Heart right ventricle (tissue), 16 donors: ENCODE results near the gene CDH23. TPM values are rescaled to one million over a fixed set of nuclear protein-coding genes. Genes with fewer than 3 reads are reported as not detected.

Experiments
- ATAC-seq, 8 donors: fragments of 200-7000 bp; cut with Tn5 transposase; one replicate each; pipeline ENCODE4 v1.9.1; 2020; ENCODE audit warnings: mild to moderate bottlenecking in 8 of 8, moderate library complexity in 8 of 8, moderate number of reproducible peaks in 1 of 8
- DNase-seq, 2 donors: peaks; one replicate each; pipeline ENCODE4 v3.0.0-alpha.2; 2020
- H3K27ac ChIP-seq, 10 donors: fragments of 200-600 bp; sonication (generic) in 2 of 10; one replicate each; pipeline versions ENCODE4 v1.5.0 to v1.8.0; 2020 to 2022; ENCODE audit warnings: mild to moderate bottlenecking in 3 of 10
- H3K27me3 ChIP-seq, 7 donors: fragments of 200-600 bp; one replicate each; pipeline ENCODE4 v1.8.0; 2021 to 2022; ENCODE audit warnings: mild to moderate bottlenecking in 2 of 7
- H3K36me3 ChIP-seq, 9 donors: fragments of 200-600 bp; sonication (generic) in 1 of 9; one replicate each; pipeline versions ENCODE4 v1.5.0 to v1.8.0; 2020 to 2022; ENCODE audit warnings: mild to moderate bottlenecking in 2 of 9
- H3K4me1 ChIP-seq, 9 donors: fragments of 200-600 bp; sonication (generic) in 1 of 9; one replicate each; pipeline versions ENCODE4 v1.5.0 to v1.8.0; 2020 to 2022; ENCODE audit warnings: mild to moderate bottlenecking in 4 of 9
- H3K4me3 ChIP-seq, 10 donors: fragments of 200-600 bp; sonication (generic) in 2 of 10; one replicate each; pipeline versions ENCODE4 v1.5.0 to v1.8.0; 2020 to 2022; ENCODE audit warnings: mild to moderate bottlenecking in 7 of 10, moderate library complexity in 2 of 10
- H3K9me3 ChIP-seq, 11 donors: fragments of 200-600 bp in 10 of 11; sonication (generic) in 2 of 11; one replicate each; pipeline versions ENCODE4 v1.5.0 to v1.8.0; 2013 to 2022; ENCODE audit warnings: mild to moderate bottlenecking in 2 of 11, control low read depth in 1 of 11, moderate library complexity in 1 of 11
- WGBS, 2 donors: extraction: QIAGEN DNeasy Blood & Tissue Kit; methylation state at CpG; one replicate each; pipeline ENCODE4 v1.1.7; 2013; ENCODE audit warnings: inconsistent platforms in 1 of 2; 5-methylcytosine and 5-hydroxymethylcytosine counted together
- intact Hi-C, 10 donors: fragments of 100-400 bp; cut with DNase I; formaldehyde crosslinking; loops; one replicate each; pipeline versions ENCODE4 v1.11.1 to v1.14.2; 2022
- polyA plus RNA-seq, 2 donors: library from polyadenylated mRNA; stranded (reverse); fragments of 200-250 nt; gene quantifications; one replicate each; pipeline ENCODE4 v1.2.3, GENCODE V29; 2013
- total RNA-seq, 10 donors: library from RNA; stranded (reverse); fragmentation: NEBNext Ultra II Directional in 3 of 10; extraction: Animal tissue kit (Norgen Biotek cat#: 25700) in 3 of 10; gene quantifications; one replicate each; pipeline versions ENCODE4 v1.2.1 to v1.2.4, GENCODE V29; 2021 to 2023
- TF ChIP-seq, protein P1 (sequence below), 9 donors: fragments of 200-600 bp; sonication (generic) in 2 of 9; IDR thresholded peaks; one replicate each; pipeline versions ENCODE4 v1.5.0 to v1.8.0; 2021 to 2022; ENCODE audit warnings: antibody characterized with exemption in 9 of 9, mild to moderate bottlenecking in 5 of 9, moderate library complexity in 1 of 9
- donor health status: Arrhythmogenic right ventricular cardiomyopathy.
- donor health status: ischemic (EF 13 %, LVEDD 7.1; RV severe dilation, severe dysfunction).
- donor health status: healthy with polysubstance abuse.
- donor health status: DM: no; HTN: yes; CAD: no.
- donor health status: DM: no; HTN: no; CAD: no.
- donor health status: ischemic (EF 25% LVEDD 6.9; RV normal size, moderate dysfunction).
- donor health status: ischemic (EF 25% LVEDD 5.7; RV mildly dilated, moderate dysfunction).
- donor health status: healthy.
- donor health status: DM: yes; HTN: yes; CAD: no.
- donor health status: Ischemic cardiomyopathy.
- donor health status: ischemic (EF 35%, LVEDD 5.7; RV mildly dilated, moderate dysfunction).
- donor health status: nonischemic (EF 11% LVEDD 7.7; RV severe dilation, severe dysfunction).
- donor health status: DM: yes; HTN: yes; CAD: no.
- donor health status: PGD.
- donor health status: ischemic (EF 29% LVEDD 5.4; RV normal size, mild dysfunction).
- donor health status: nonischemic (EF 23%, LVEDD 6.1; RV moderate dilation, normal function).

Gene CDH23
- total and polyA plus RNA-seq, 12 donors: 1.1 to 7.7 (median 4.6) TPM

DNA sequence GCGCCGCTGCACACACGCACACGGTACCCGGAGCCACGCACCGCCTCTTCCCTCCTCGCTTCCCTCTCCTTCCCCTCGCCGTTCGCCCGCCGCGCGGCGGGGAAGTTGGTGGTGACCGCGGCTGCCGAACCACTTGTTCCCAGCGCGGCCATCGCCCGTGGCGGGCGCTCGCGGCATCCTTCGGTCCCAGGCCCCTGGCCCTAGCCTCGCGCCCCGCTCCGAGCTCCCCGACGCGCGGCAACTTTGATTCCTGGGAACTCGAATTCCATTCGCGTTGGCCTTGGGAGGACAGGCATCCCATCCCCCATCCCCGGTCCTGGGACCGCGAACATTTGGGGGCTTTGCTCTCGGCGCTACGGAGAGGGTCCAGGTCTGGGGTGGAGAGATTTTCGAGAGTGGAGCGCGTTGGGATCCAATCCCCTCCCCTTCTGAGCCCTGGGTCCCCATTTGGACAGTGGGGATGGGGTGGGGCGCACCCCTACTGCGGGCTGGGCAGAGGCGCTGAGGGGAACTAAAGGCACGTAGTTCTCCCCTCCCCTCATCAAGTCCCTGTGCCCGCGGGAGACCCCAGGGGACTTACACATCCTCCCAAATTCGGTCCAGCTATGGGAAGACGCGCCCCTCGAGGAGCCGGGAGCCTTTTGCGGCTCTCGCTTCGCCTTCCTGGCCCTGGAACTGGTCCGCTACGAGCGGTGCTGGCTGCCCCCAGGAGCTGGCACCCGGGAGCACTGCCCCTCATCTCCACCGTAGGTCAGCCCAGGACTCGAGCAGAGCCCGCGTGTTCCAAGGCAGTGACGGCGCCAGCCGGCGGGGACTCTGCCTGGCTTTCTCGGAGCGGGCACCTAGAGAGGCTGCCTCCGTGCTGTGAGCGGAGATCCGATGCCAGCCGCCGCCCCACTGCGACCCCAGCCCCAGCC, 834 bp downstream of the CDH23 start:
- H3K4me1 ChIP-seq: peaks cover 5 to 27% (median 15%) of the 10 kb centered on the region in 9 donors
- H3K9me3 ChIP-seq: no peaks in the 10 kb centered on the region
- WGBS, 2 donors: 1% methylated on average over 77 to 79 of the region's 82 CpGs
- peak overlapping the region in 8 of 10 donors; percentile 36 to 71 (median 50) for H3K27ac ChIP-seq
- H3K4me3 ChIP-seq: peak overlapping the region; percentile 38 to 70 (median 58)
- no peaks in the 10 kb centered on the region for H3K36me3 ChIP-seq
- peaks cover 0 to 56% (median 43%) of the 10 kb centered on the region in 7 donors for H3K27me3 ChIP-seq
- intact Hi-C loops: loop anchor here (2.0 to 10.0 kb wide), 16 partner anchors 80 to 497 kb away; partner anchors contain the start of gene SLC29A3 (in 1 of the 10)
- DNase-seq (peak in 1 of 2 donors; percentile 26), ATAC-seq (peak in 6 of 8 donors; percentile 9 to 51 (median 30))
- TF ChIP-seq, protein P1, sequence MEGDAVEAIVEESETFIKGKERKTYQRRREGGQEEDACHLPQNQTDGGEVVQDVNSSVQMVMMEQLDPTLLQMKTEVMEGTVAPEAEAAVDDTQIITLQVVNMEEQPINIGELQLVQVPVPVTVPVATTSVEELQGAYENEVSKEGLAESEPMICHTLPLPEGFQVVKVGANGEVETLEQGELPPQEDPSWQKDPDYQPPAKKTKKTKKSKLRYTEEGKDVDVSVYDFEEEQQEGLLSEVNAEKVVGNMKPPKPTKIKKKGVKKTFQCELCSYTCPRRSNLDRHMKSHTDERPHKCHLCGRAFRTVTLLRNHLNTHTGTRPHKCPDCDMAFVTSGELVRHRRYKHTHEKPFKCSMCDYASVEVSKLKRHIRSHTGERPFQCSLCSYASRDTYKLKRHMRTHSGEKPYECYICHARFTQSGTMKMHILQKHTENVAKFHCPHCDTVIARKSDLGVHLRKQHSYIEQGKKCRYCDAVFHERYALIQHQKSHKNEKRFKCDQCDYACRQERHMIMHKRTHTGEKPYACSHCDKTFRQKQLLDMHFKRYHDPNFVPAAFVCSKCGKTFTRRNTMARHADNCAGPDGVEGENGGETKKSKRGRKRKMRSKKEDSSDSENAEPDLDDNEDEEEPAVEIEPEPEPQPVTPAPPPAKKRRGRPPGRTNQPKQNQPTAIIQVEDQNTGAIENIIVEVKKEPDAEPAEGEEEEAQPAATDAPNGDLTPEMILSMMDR (IDR thresholded peaks at IDR 0.05): no peak

DNA sequence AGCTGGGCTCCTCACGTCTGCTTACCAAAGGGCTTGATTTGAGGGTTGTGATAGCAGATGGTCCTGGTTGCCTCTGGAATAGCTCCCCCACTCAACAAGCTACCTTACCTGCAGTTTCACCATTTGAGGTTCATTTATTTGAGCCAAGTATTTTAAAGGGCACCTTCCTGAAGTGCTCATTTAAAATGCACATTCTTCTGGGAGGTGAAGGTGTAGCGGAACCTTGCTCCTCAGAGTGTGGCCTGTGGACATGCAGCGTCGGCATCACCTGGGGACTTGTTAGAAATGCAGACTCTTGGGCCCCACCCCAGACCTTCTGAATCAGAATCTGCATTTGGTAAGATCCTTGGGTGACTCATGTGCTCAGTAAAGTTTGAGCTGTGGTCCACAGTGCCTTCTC, 2.3 kb downstream of the CDH23 start:
- no peaks in the 10 kb centered on the region for H3K9me3 ChIP-seq
- H3K27me3 ChIP-seq: peaks cover 0 to 56% (median 43%) of the 10 kb centered on the region in 7 donors
- intact Hi-C loops: loop anchor here in 9 of 10 donors (5.0 to 10.0 kb wide), 14 partner anchors 78 to 496 kb away; partner anchors contain the start of gene SLC29A3 (in 1 of the 9)
- TF ChIP-seq, protein P1 (IDR thresholded peaks at IDR 0.05): no peak
- H3K27ac ChIP-seq: no peak overlapping the region
- 67 to 71% methylated on average over 4 of the region's 4 CpGs for WGBS, 2 donors
- no peak overlapping the region for H3K4me3 ChIP-seq
- no peaks in the 10 kb centered on the region for H3K36me3 ChIP-seq
- no peak for ATAC-seq
- DNase-seq: no peak
- peaks cover 5 to 27% (median 15%) of the 10 kb centered on the region in 9 donors for H3K4me1 ChIP-seq

DNA sequence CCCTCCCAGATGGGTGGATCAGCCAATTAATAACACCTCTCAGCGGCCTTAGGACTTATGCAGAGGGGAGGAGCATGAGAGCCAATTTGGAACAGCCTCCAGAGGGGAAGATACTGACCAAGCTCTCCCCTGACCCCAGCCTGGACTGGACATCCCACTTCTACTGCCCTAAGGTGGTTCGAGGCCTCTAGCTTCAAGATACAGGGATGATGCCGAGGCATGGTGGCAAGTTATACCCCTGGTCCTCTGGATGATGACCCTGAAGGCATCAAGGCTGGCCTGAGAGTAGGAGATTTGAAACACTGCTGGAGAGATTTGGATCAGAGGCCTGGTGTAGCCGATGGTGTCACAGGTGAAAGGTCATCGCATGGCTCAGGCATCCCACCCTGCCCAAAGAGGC, 3.2 kb downstream of the CDH23 start:
- H3K4me1 ChIP-seq: peaks cover 5 to 27% (median 15%) of the 10 kb centered on the region in 9 donors
- intact Hi-C loops: loop anchor here in 9 of 10 donors (5.0 to 10.0 kb wide), 14 partner anchors 77 to 495 kb away; partner anchors contain the start of gene SLC29A3 (in 1 of the 9)
- H3K9me3 ChIP-seq: no peaks in the 10 kb centered on the region
- no peak overlapping the region for H3K4me3 ChIP-seq
- no peaks in the 10 kb centered on the region for H3K36me3 ChIP-seq
- 87 to 94% methylated on average over 5 of the region's 5 CpGs for WGBS, 2 donors
- ATAC-seq: no peak
- peaks cover 0 to 55% (median 45%) of the 10 kb centered on the region in 7 donors for H3K27me3 ChIP-seq
- no peak for DNase-seq
- H3K27ac ChIP-seq: no peak overlapping the region
- TF ChIP-seq, protein P1 (IDR thresholded peaks at IDR 0.05): no peak

DNA sequence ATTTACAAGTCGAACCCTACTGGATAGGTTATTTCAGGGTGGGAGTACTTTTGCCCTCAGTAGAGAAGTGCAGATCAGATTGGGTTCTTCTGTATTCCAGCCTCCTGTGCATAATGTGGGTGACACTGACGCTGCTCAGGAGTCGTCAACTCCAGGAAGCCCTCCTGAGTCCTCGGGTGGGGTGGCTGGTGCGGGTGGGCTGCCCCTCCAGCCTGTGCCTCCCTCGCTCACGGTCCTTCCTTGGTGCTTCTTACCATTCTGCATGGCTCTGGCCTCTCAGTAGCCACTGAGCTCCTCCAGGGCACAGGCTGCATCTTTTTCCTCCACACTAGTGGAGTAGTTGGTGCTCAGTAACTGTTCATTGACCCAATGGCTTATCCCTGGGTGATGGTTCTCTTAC, 4.3 kb downstream of the CDH23 start:
- Histone ChIP-seq H3K36me3 (no peaks in the 10 kb centered on the region), H3K4me1 (peaks cover 5 to 26% (median 15%) of the 10 kb centered on the region in 9 donors), H3K9me3 (no peaks in the 10 kb centered on the region), H3K4me3 (no peak overlapping the region), H3K27me3 (peaks cover 0 to 50% (median 44%) of the 10 kb centered on the region in 7 donors), H3K27ac (no peak overlapping the region)
- intact Hi-C loops: no loop called here
- 92 to 96% methylated on average over 7 of the region's 7 CpGs for WGBS, 2 donors
- DNase-seq (no peak), ATAC-seq (no peak)
- TF ChIP-seq, protein P1 (IDR thresholded peaks at IDR 0.05): no peak
